GM12891 (cell line): Measurements from ENCODE around the gene BCAN.
A peak's percentile ranks its signal among the peaks of the same experiment; 100 is the strongest.

ENCODE experiments used
- DNase-seq: peaks from one replicate; pipeline ENCODE4 v3.0.0; 2011; ENCODE audit warnings: low spot score; ENCODE audit not compliant: insufficient read length
- FAIRE-seq: peaks from 2 replicates; lab custom pipeline; 2011; peaks lifted over from hg19 to GRCh38; lab: Jason Lieb, UNC
- PAX5 ChIP-seq: IDR thresholded peaks from 2 replicates; pipeline ENCODE4 v1.6.1; 2011; ENCODE audit warnings: low read length, moderate library complexity, mild to moderate bottlenecking; ENCODE audit not compliant: insufficient read depth, severe bottlenecking
- POLR2A ChIP-seq: IDR thresholded peaks from 2 replicates; pipeline ENCODE4 v1.6.1; 2011; ENCODE audit warnings: low read depth, low read length, control low read depth
- POLR2AphosphoS5 ChIP-seq: IDR thresholded peaks from 2 replicates; pipeline ENCODE4 v1.6.1; 2011; ENCODE audit warnings: low read depth, low read length, control low read depth
- POU2F2 ChIP-seq: IDR thresholded peaks from 2 replicates; pipeline ENCODE4 v1.6.1; 2011; ENCODE audit warnings: low read depth, mild to moderate bottlenecking, control low read depth, low read length, moderate library complexity
- SPI1 ChIP-seq: IDR thresholded peaks from 2 replicates; pipeline ENCODE4 v1.6.1; 2011; ENCODE audit warnings: low read depth, low read length, control low read depth
- TAF1 ChIP-seq: IDR thresholded peaks from 2 replicates; pipeline ENCODE4 v1.6.1; 2011; ENCODE audit warnings: low read depth, low read length, control low read depth

BCAN gene

DNA sequence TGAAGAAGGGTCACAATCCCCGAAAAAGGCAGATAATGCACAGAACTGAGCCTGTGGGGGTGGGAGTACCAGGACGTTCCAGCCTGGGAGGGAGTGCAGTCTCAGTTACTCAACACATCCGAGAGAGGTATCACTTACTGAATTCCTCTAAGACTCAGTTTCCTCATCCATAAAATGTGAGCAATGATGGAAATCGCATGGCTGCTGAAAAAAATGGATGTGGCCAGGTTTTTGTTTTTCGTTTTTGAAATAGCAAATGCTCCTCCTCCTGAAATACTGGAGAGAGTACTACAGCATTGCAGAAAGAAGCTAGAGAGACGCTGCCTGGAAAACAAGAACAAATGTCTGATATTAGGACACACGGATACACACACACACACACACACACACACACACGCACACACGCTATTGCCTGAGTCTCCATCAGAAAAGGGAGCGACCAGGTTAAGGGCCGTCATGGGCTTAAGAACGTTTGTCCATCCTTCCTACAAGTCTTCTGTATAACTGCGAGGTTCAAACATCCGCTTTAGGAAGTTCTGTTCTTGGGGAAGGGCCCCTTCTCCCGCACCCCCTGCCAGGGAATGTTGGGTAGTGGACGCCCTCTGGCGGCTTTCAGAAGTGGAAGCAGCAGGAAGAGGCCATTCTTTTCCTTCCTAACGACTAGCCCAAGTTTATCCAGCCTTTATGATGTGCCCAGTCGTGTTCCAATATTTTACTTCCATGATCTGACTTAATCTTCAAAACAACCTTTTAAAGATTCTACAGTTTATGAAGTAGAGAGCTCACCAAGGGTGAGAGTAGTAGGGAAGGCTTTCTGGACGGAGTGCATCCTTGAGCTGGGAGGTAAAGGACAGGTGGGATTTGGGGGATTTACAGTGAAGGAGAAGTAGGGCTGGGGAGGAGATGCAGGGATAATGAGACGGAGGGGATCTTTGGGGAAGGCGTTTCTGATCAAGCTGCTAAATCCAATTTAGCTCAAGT lies 36.0 kb downstream of the BCAN start:
- DNase-seq: no peak
- FAIRE-seq: peak; percentile 75
- TF ChIP-seq PAX5 (no peak), SPI1 (no peak), POLR2A (no peak), POLR2AphosphoS5 (no peak), TAF1 (no peak), POU2F2 (no peak)

- DNase-seq (no peak), FAIRE-seq (no peak)
- TF ChIP-seq SPI1 (no peak), POLR2AphosphoS5 (no peak), POLR2A (no peak)
These were observed 38.1 kb downstream of the BCAN start for GRCh38 chr1:156680056-156680455.

DNA sequence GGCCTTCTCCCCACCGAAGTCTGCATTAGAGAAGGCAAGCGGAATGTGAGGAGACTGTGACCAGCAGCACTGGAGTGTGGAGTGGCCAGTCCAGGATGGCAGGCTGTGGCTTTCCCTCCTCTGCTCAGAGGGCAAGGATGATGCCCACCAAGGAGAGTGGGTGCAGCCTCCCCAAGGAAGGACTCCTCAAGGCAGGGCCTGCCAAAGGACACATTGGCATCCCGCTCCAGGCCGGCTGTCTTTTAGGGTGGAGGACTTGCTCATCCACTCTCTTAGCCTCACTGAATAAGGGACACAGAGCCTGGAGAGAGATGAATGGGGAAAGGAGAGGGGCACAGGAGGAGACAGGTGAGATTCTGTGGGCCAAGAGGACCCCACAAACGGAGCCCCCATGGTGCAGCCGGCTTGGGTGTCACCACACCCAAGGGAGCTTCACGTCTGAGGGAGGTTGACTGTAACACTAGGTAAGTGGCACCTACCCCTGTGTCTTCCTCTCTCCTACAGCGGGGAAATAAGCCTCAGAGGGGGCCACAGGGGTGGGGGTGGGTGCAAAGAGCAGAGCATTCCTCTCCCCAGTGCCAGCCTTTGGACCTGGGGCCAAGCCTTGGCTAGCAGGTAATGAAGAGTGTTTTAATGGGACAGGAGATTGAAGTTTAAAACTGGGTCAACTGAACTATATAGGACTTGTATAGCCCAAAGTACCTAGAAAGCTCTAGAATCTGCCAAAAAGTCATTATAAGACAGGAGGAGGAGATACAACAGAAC lies 39.5 kb downstream of the BCAN start:
- FAIRE-seq (no peak), DNase-seq (no peak)
- TF ChIP-seq POLR2A: no peak
- no peak for TF ChIP-seq TAF1
- no peak for TF ChIP-seq POU2F2
- TF ChIP-seq POLR2AphosphoS5: no peak

DNA sequence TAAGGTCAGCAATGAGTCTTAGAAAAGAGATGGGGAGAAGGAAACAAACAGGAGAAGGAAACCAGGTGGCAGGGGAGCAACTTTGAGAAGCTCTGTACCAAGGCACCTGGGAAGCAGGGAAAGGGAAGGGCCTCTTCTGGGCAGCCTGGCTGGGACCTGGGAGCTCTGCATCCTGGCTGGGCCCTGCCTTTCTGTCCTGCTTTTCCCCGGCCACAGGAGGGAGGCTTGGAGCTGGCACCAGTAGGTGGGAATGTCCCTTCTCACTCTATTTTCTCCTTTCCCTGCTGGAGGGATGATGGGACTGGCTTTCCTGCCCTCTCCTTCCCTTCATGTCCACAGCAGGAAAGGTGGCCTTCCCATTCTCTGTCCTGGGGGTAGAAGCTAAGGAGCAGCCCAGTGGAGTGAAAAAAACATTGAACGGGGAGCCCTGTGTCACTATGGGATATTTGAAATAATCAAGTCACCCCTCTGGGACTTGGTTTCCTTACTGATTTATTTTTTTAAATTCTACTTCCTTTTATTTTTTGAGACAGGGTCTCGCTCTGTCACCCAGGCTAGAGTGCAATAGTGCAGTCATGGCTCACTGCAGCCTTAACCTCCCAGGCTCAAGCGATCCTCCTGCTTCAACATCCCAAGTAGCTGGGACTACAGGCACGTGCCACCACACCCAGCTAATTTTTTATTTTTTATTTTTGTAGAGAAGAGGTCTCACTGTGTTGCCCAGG lies 40.4 kb downstream of the BCAN start:
- FAIRE-seq (no peak), DNase-seq (no peak)
- TF ChIP-seq POLR2AphosphoS5: no peak
- TF ChIP-seq PAX5: no peak
- no peak for TF ChIP-seq TAF1
- TF ChIP-seq SPI1: no peak

- FAIRE-seq (no peak), DNase-seq (no peak)
- TF ChIP-seq POU2F2: no peak
- peak; percentile 85 for TF ChIP-seq SPI1
- no peak for TF ChIP-seq POLR2A
- no peak for TF ChIP-seq TAF1
These were observed 42.4 kb downstream of the BCAN start for GRCh38 chr1:156684227-156684782.

GRCh38 chr1:156689035-156689952 lies 47.4 kb downstream of the BCAN start:
- no peak for TF ChIP-seq PAX5
- no peak for TF ChIP-seq POLR2AphosphoS5
- TF ChIP-seq TAF1: no peak
- TF ChIP-seq POLR2A: no peak
- no peak for TF ChIP-seq SPI1
- TF ChIP-seq POU2F2: no peak
- DNase-seq (peak; percentile 82), FAIRE-seq (peak; percentile 20)

DNA sequence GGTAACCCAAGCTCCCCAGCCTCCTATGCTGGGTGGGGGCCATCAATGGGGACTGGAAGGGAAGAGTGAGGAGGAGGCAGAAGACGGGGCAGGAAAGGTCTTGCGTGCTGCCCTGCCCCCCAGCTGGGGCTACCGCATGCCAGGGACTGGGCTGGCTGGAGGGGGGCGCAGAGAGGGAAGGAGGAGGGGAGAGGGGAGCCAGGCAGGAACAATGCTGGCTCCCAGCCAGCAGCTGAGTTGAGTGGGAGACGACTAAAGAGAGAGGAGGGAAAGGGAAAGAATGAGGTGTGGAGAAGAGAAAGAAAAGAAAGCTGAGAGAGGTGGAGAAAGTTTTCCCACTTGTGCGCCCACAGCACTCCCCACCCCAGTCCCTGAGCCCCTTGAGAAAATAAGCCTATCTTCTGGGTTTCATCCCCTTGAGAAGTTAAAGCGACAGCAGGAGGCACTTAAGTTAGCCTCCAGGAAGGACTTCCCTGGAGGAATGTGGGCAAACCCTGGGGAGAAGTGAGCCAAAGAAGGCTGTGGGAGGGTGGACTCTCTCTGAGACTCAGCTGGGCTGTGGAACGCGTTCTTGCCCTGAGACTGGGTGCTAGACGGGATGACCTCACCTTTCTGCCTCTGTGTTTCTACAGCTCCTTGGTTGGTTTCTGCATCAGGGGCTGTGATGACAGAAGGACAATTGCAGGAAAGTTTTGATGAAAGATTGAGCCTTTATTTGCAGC lies 48.2 kb downstream of the BCAN start:
- FAIRE-seq (no peak), DNase-seq (no peak)
- TF ChIP-seq POLR2AphosphoS5 (no peak), SPI1 (no peak), TAF1 (no peak), PAX5 (no peak), POLR2A (no peak), POU2F2 (no peak)

DNA sequence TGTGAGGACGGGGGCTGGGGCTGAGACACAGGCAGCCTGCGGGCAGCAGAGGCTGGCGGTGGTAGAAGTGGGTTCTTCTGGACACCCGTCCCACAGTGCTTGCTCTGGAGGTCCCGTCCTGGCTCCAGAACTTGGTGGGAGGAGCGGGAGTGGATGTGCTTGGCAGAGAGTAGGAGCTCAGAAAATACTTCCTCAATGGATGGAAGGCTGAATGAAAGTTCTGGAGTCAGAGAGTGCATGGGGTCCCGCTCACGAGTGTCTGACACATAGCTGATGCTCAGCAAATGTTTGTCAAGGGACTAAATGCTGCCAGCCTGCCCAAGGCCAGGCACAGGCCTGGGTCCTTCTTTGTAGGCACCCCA lies 48.7 kb downstream of the BCAN start:
- no peak for FAIRE-seq
- TF ChIP-seq TAF1 (no peak), SPI1 (no peak)
- DNase-seq: no peak

- FAIRE-seq (no peak), DNase-seq (no peak)
- TF ChIP-seq SPI1 (no peak), POLR2A (no peak), PAX5 (no peak), TAF1 (no peak), POU2F2 (no peak), POLR2AphosphoS5 (no peak)
These were observed 49.3 kb downstream of the BCAN start for GRCh38 chr1:156691191-156691590.
